Endothelial cell of umbilical vein (primary cell): Measurements from ENCODE around the gene SYT14. TPM values are rescaled to one million over a fixed set of nuclear protein-coding genes. Genes with fewer than 3 reads are reported as not detected.

ENCODE experiments used
- BruUV-seq: library from RNA; stranded (reverse); fragments of 400-500 nt; replicated peaks from 2 replicates; lab custom pipeline; 2021; lab: Mats Ljungman, UMichigan
- CTCF ChIA-PET: fragments of 300-600, 350-600 bp; sonication (Branson Sonifier 250); formaldehyde crosslinking; loops from one replicate; lab custom pipeline; 2021; ENCODE audit warnings: antibody characterized with exemption, inconsistent platforms; lab: Charles Lee
- POLR2A ChIA-PET: fragments of 300-600, 350-600 bp; sonication (Branson Sonifier 250); formaldehyde crosslinking; loops from one replicate; lab custom pipeline; 2021; ENCODE audit warnings: antibody characterized with exemption, inconsistent platforms; lab: Charles Lee
- DNase-seq: peaks from one replicate; pipeline ENCODE4 v3.0.0-alpha.2; 2011; ENCODE audit warnings: low read depth, low spot score
- FAIRE-seq: peaks from 2 replicates; lab custom pipeline; 2011; peaks lifted over from hg19 to GRCh38; lab: Jason Lieb, UNC
- H2AFZ ChIP-seq: 2 replicates; pipeline ENCODE4 v1.6.0; 2012; ENCODE audit warnings: low read depth, low read length, control low read depth, inconsistent platforms
- H3K27ac ChIP-seq: 2 replicates; pipeline ENCODE4 v1.5.1; 2011; ENCODE audit warnings: low read depth, mild to moderate bottlenecking, control low read depth, low read length, moderate library complexity; ENCODE audit not compliant: insufficient read depth
- H3K27me3 ChIP-seq, 2 experiments: 2 replicates each; pipeline versions ENCODE4 v1.6.0 to v1.6.1; 2011; ENCODE audit warnings: low read length in 2 of 2, mixed read lengths in 1 of 2; ENCODE audit not compliant: control insufficient read depth in 2 of 2, insufficient read depth in 2 of 2
- H3K36me3 ChIP-seq, 2 experiments: 2 replicates in 1 of 2; 3 replicates in 1 of 2; pipeline ENCODE4 v1.5.1; 2011; ENCODE audit warnings: low read length in 2 of 2, mild to moderate bottlenecking in 1 of 2, moderate library complexity in 1 of 2; ENCODE audit not compliant: control insufficient read depth in 2 of 2, insufficient read depth in 2 of 2; ENCODE audit errors: extremely low read depth in 1 of 2
- H3K4me1 ChIP-seq: 3 replicates; pipeline ENCODE4 v1.5.1; 2011; ENCODE audit warnings: mild to moderate bottlenecking, low read length; ENCODE audit not compliant: control insufficient read depth, insufficient read depth; ENCODE audit errors: extremely low read depth
- H3K4me2 ChIP-seq: 2 replicates; pipeline ENCODE4 v1.6.1; 2011; ENCODE audit warnings: low read length, control low read depth, mixed read lengths; ENCODE audit not compliant: insufficient read depth
- H3K4me3 ChIP-seq, 3 experiments: fragments of 200-600 bp in 1 of 3; sonication (generic), shearing (Covaris generic) in 1 of 3; replicated peaks in 1 of 3; 2 replicates each; pipeline ENCODE4 v1.5.1; 2011 to 2016; ENCODE audit warnings: control low read depth in 3 of 3, low read length in 3 of 3, mild to moderate bottlenecking in 2 of 3, inconsistent platforms in 1 of 3, low read depth in 1 of 3, moderate library complexity in 1 of 3; ENCODE audit not compliant: insufficient read depth in 1 of 3
- H3K79me2 ChIP-seq: 2 replicates; pipeline ENCODE4 v1.6.0; 2012; ENCODE audit warnings: low read length, inconsistent platforms; ENCODE audit not compliant: control insufficient read depth, insufficient read depth
- H3K9ac ChIP-seq: replicated peaks from 2 replicates; pipeline ENCODE3; 2011; ENCODE audit warnings: low read length, control low read depth; ENCODE audit not compliant: insufficient read depth; ENCODE audit errors: extremely low read depth
- H3K9me1 ChIP-seq: replicated peaks from 3 replicates; pipeline ENCODE4 v1.6.0; 2011; ENCODE audit warnings: mild to moderate bottlenecking, low read length; ENCODE audit not compliant: control insufficient read depth, insufficient read depth; ENCODE audit errors: extremely low read depth
- H3K9me3 ChIP-seq: replicated peaks from 2 replicates; pipeline ENCODE4 v1.5.1; 2012; ENCODE audit warnings: low read length, inconsistent platforms; ENCODE audit not compliant: control insufficient read depth, insufficient read depth
- H4K20me1 ChIP-seq: replicated peaks from 2 replicates; pipeline ENCODE3; 2011; ENCODE audit warnings: mild to moderate bottlenecking, low read length; ENCODE audit not compliant: control insufficient read depth, insufficient read depth; ENCODE audit errors: extremely low read depth
- CTCF ChIP-seq, 2 donors: IDR thresholded peaks; 1 replicate in 1 of 2; 2 replicates in 1 of 2; pipeline ENCODE4 v1.5.1; 2011; ENCODE audit warnings: low read length in 2 of 2, mild to moderate bottlenecking in 2 of 2, moderate library complexity in 2 of 2, control low read depth in 1 of 2, inconsistent platforms in 1 of 2, low read depth in 1 of 2; ENCODE audit not compliant: insufficient read depth in 1 of 2; ENCODE audit errors: extremely low read depth in 1 of 2
- EZH2 ChIP-seq: IDR thresholded peaks from 2 replicates; pipeline ENCODE4 v1.6.1; 2012; ENCODE audit warnings: borderline replicate concordance, low read depth, mild to moderate bottlenecking, moderate library complexity, low read length, inconsistent platforms; ENCODE audit not compliant: severe bottlenecking
- FOS ChIP-seq: IDR thresholded peaks from 2 replicates; pipeline ENCODE4 v1.6.1; 2011; ENCODE audit warnings: mild to moderate bottlenecking, low read length, moderate library complexity, borderline replicate concordance; ENCODE audit not compliant: insufficient read depth
- GATA2 ChIP-seq: IDR thresholded peaks from 2 replicates; pipeline ENCODE4 v1.7.0; 2011; ENCODE audit warnings: low read depth, mild to moderate bottlenecking, moderate library complexity, mixed read lengths, low read length; ENCODE audit not compliant: insufficient read length, insufficient read depth
- JUN ChIP-seq: IDR thresholded peaks from 2 replicates; pipeline ENCODE4 v1.6.1; 2011; ENCODE audit warnings: borderline replicate concordance, low read depth; ENCODE audit not compliant: insufficient read length, insufficient read depth
- MAX ChIP-seq: IDR thresholded peaks from 2 replicates; pipeline ENCODE4 v1.6.1; 2011; ENCODE audit not compliant: insufficient read depth, insufficient read length
- MYC ChIP-seq: IDR thresholded peaks from one replicate; pipeline ENCODE4 v1.6.1; 2011; ENCODE audit warnings: mild to moderate bottlenecking, low read depth, low read length
- POLR2A ChIP-seq: IDR thresholded peaks from 2 replicates; pipeline ENCODE4 v1.6.1; 2012; ENCODE audit warnings: low read depth, mild to moderate bottlenecking, control low read depth, low read length
- POLR2AphosphoS5 ChIP-seq: IDR thresholded peaks from 2 replicates; pipeline ENCODE4 v1.6.1; 2012; ENCODE audit warnings: low read depth, mild to moderate bottlenecking, control low read depth, low read length, moderate library complexity; ENCODE audit not compliant: insufficient read depth
- dilution Hi-C: fragments of 300-500 bp; cut with MboI; formaldehyde crosslinking; loops from one replicate; pipeline ENCODE4 v1.15.0; 2019; ENCODE audit warnings: low sequenced_read_pairs; ENCODE audit not compliant: extremely low pct_ligation_motif_present
- intact Hi-C: fragments of 100-400 bp; cut with micrococcal nuclease; formaldehyde crosslinking; loops from one replicate; pipeline ENCODE4 v1.10.0; 2022
- polyA plus RNA-seq, 4 experiments: library from polyadenylated mRNA; depleted of rRNA in 3 of 4; stranded (reverse) in 3 of 4; unstranded in 1 of 4; fragments of >200 nt; gene quantifications; 2 replicates each; pipeline versions ENCODE4 v1.2.1 to v1.2.3, GENCODE V29; 2011 to 2012; ENCODE audit warnings: missing spikeins in 1 of 4
- total RNA-seq: library from RNA; stranded (reverse); gene quantifications from 2 replicates; pipeline ENCODE4 v1.2.3, GENCODE V29; 2021

Gene SYT14
- total and polyA plus RNA-seq, 2 donors (not counting 3 experiments of a cell fraction or from before 2014, with no cell fraction given): 0.08 to 0.18 TPM

GRCh38 chr1:210151052-210151672 is 213.1 kb downstream of the SYT14 start:
- no peaks in the 10 kb centered on the region for H4K20me1 ChIP-seq
- no peak overlapping the region for H2AFZ ChIP-seq
- H3K27me3 ChIP-seq: no peaks in the 10 kb centered on the region
- no peaks in the 10 kb centered on the region for H3K9me1 ChIP-seq
- dilution Hi-C loops (no loop called here), intact Hi-C loops (no loop called here)
- no peak overlapping the region for H3K27ac ChIP-seq
- H3K4me1 ChIP-seq: no peaks in the 10 kb centered on the region
- CTCF ChIA-PET: interaction anchor here (0.6 to 1.4 kb wide), 2 partner anchors 10 to 151 kb away, joined by 3 to 4 read pairs; no protein-coding TSS in a partner anchor
- H3K79me2 ChIP-seq: no peaks in the 10 kb centered on the region
- no peaks in the 10 kb centered on the region for H3K9me3 ChIP-seq
- DNase-seq: no peak
- POLR2A ChIA-PET: no interaction called here
- TF ChIP-seq EZH2: no peak
- TF ChIP-seq MAX: no peak
- no peak for TF ChIP-seq GATA2
- no peak for TF ChIP-seq MYC
- no peak for TF ChIP-seq JUN
- TF ChIP-seq POLR2A: no peak
- TF ChIP-seq POLR2AphosphoS5: no peak
- no peak overlapping the region for H3K9ac ChIP-seq
- H3K36me3 ChIP-seq: no peaks in the 10 kb centered on the region
- H3K4me3 ChIP-seq: no peak overlapping the region
- no peak overlapping the region for H3K4me2 ChIP-seq
- no peak for FAIRE-seq
- BruUV-seq: no TSS peak

- Histone ChIP-seq H3K36me3 (no peaks in the 10 kb centered on the region), H2AFZ (no peak overlapping the region), H3K9me3 (no peaks in the 10 kb centered on the region), H3K4me3 (no peak overlapping the region), H3K79me2 (no peaks in the 10 kb centered on the region), H3K27ac (no peak overlapping the region), H3K4me1 (no peaks in the 10 kb centered on the region), H3K9ac (no peak overlapping the region), H3K4me2 (no peak overlapping the region), H3K9me1 (no peaks in the 10 kb centered on the region), H3K27me3 (no peaks in the 10 kb centered on the region), H4K20me1 (no peaks in the 10 kb centered on the region)
- POLR2A ChIA-PET: no interaction called here
- no peak for FAIRE-seq
- BruUV-seq: no TSS peak
- intact Hi-C loops (no loop called here), dilution Hi-C loops (no loop called here)
- TF ChIP-seq CTCF (IDR thresholded peaks at IDR 0.05; ENCODE audit: extremely low read depth in 1 of 2, insufficient read depth in 1 of 2, low read depth in 1 of 2, low read length in 2 of 2) (no peak), EZH2 (no peak), MYC (no peak), JUN (no peak), GATA2 (no peak), POLR2AphosphoS5 (no peak), POLR2A (no peak), FOS (no peak), MAX (no peak)
- CTCF ChIA-PET: no interaction called here
- DNase-seq: no peak
These were observed 221.2 kb downstream of the SYT14 start for GRCh38 chr1:210159211-210159610.
